Measurements from ENCODE around the gene GNAS.

GNAS gene

GRCh38 chr20:58836616-58837204, 15.8 kb upstream of the GNAS start:
- TF ChIP-seq, protein P1, sequence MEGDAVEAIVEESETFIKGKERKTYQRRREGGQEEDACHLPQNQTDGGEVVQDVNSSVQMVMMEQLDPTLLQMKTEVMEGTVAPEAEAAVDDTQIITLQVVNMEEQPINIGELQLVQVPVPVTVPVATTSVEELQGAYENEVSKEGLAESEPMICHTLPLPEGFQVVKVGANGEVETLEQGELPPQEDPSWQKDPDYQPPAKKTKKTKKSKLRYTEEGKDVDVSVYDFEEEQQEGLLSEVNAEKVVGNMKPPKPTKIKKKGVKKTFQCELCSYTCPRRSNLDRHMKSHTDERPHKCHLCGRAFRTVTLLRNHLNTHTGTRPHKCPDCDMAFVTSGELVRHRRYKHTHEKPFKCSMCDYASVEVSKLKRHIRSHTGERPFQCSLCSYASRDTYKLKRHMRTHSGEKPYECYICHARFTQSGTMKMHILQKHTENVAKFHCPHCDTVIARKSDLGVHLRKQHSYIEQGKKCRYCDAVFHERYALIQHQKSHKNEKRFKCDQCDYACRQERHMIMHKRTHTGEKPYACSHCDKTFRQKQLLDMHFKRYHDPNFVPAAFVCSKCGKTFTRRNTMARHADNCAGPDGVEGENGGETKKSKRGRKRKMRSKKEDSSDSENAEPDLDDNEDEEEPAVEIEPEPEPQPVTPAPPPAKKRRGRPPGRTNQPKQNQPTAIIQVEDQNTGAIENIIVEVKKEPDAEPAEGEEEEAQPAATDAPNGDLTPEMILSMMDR (IDR thresholded peaks at IDR 0.05; ENCODE audit: low read depth, low read length, missing control alignments) = no peak
- H3K4me3 ChIP-seq (replicated peaks; ENCODE audit: low read depth, low read length) = no peak overlapping the region

DNA sequence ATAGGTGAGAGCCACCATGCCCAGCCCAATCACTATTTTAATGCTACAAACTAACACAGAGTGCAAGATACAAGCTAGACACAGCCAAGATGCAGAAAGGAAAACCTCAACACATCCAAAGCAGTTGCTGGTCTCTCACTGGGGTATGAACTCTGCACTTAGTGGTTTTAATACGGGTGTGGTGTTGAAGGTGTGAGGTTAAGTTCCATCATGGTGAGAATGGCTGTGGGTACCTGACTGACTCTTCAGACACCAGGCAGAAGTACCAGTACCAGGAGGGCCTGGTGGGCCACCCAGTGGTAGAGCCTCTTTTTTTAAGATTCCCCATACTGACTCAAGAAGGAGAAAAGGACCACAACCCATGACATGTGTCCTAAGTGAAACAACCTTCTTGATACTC, 14.8 kb upstream of the GNAS start:
- no peak overlapping the region for H3K4me3 ChIP-seq (replicated peaks; ENCODE audit: low read depth, low read length)
- TF ChIP-seq, protein P1 (IDR thresholded peaks at IDR 0.05; ENCODE audit: low read depth, low read length, missing control alignments) = no peak

More at GRCh38 chr20:58836616-58837204, 15.8 kb upstream of the GNAS start:
- no peak for DNase-seq (ENCODE audit: extremely low read depth, low read depth)

DNA sequence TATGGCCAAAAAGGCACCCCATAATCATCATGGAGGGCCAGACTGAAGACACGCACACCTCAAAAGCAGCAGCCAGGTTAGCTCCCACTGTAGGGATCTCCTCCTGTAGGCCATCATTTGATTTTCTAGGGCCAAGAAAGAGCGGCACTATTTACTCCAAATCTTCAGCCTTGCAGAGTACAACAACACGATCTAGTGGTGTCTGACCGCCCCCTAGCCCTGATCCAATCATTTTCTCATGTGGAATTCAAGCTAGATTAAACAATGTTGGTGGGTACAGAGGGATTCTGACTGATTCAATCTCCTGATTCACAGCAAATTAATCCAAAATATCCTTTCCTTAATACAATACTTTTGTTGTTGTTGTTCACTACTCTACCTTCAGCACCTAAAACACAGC, 14.3 kb upstream of the GNAS start:
- no peak overlapping the region for H3K4me3 ChIP-seq (replicated peaks; ENCODE audit: low read depth, low read length)
- no peak for DNase-seq (ENCODE audit: extremely low read depth, low read depth)
- TF ChIP-seq, protein P1 (IDR thresholded peaks at IDR 0.05; ENCODE audit: low read depth, low read length, missing control alignments) = no peak

More for the DNA sequence above, 14.8 kb upstream of the GNAS start:
- DNase-seq (ENCODE audit: extremely low read depth, low read depth) = no peak

DNA sequence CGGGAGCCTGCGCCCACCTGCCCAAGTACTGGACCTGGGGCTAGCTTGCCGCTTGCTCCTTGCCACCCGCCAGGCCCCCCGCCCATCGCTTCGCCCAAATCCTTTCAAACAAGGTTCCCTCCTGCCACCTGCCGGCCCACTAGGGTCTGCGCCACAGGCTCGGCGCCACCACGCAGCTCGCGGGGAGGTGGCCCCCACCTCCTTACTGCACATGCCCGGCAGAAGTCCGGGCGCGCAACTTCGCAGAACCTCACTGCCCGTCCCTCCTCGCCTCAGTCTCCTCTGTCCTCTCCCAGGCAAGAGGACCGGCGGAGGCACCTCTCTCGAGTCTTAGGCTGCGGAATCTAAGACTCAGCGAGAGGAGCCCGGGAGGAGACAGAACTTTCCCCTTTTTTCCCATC, 13.0 kb upstream of the GNAS start:
- TF ChIP-seq, protein P1 (IDR thresholded peaks at IDR 0.05; ENCODE audit: low read depth, low read length, missing control alignments) = peak; percentile 48
- H3K4me3 ChIP-seq (replicated peaks; ENCODE audit: low read depth, low read length) = peak overlapping the region; percentile 8; the same call in 1 of the 2 replicates
- no peak for DNase-seq (ENCODE audit: extremely low read depth, low read depth)

GRCh38 chr20:58839991-58840747, 12.3 kb upstream of the GNAS start:
- TF ChIP-seq, protein P1 (IDR thresholded peaks at IDR 0.05; ENCODE audit: low read depth, low read length, missing control alignments) = no peak
- DNase-seq (ENCODE audit: extremely low read depth, low read depth) = no peak
- H3K4me3 ChIP-seq (replicated peaks; ENCODE audit: low read depth, low read length) = peak overlapping the region; percentile 8; the same call in 1 of the 2 replicates

DNA sequence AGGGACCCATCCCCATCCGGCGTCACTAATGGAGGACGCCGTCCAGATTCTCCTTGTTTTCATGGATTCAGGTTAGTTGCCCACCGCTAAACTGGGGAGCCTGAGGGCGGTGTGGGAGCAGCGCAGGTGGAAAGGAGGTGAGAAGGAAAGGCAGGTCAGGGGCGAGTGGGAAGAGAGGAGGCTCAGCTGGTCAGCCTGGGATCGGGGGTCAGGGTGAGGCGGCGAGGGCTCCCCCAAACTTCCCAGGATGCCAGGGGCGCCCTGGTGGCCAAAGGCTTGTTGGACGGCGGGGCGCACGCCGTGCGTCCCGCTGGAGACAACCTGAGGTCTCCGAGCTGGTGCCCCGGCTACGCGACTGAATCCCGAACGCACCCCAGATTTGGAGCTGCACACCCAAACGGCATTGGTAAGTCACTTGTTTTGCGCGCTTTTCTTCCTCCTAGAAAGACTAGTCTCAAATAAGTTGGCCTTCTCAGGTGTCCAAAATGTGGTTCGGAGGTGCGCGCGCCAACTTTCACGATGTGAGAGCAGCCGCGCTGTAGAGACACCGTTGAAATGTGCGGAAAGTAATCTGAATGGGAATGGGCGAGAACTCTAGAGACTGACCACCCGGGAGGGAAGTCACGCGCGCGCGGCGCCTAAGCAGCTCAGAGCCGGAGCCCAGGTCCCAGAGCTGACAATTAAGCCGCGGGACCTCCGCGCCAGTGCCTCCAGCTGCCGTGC, 11.5 kb upstream of the GNAS start:
- H3K4me3 ChIP-seq (replicated peaks; ENCODE audit: low read depth, low read length) = no peak overlapping the region
- TF ChIP-seq, protein P1 (IDR thresholded peaks at IDR 0.05; ENCODE audit: low read depth, low read length, missing control alignments) = no peak
- DNase-seq (ENCODE audit: extremely low read depth, low read depth) = no peak
